HCT116 (cell line): ENCODE data around the gene HOXC13. TPM values are rescaled to one million over a fixed set of nuclear protein-coding genes. Genes with fewer than 3 reads are reported as not detected.

Source experiments
- ATAC-seq: fragments of 200-7000 bp; cut with Tn5 transposase; 2 replicates; pipeline ENCODE4 v1.9.1; 2020; ENCODE audit warnings: mild to moderate bottlenecking, moderate library complexity
- BruUV-seq: library from RNA; stranded (reverse); fragments of 400-500 nt; replicated peaks from 2 replicates; lab custom pipeline; 2021; lab: Mats Ljungman, UMichigan
- CTCF ChIA-PET: fragments of 300-600 bp; sonication (Branson Sonifier 250); formaldehyde crosslinking; loops from one replicate; lab custom pipeline; 2021; ENCODE audit warnings: antibody characterized with exemption; lab: Charles Lee
- POLR2A ChIA-PET: fragments of 300-600, 350-600 bp; sonication (Branson Sonifier 250); formaldehyde crosslinking; loops from one replicate; lab custom pipeline; 2021; ENCODE audit warnings: antibody characterized with exemption; lab: Charles Lee
- RAD21 ChIA-PET, 2 experiments: fragments of 300-600 bp; sonication (Branson Sonifier 250); formaldehyde crosslinking; loops; one replicate each; lab custom pipeline; 2023; ENCODE audit warnings: low total read pairs in 2 of 2; ENCODE audit not compliant: uncharacterized antibody in 2 of 2, unreplicated experiment in 2 of 2, low non-redundant PET in 1 of 2; lab: Charles Lee
- DNase-seq: peaks from one replicate; pipeline ENCODE4 v3.0.0-alpha.2; 2010; ENCODE audit warnings: low read depth, low spot score
- H2AFZ ChIP-seq: fragments of 200-600 bp; shearing (Covaris generic), sonication (generic); 2 replicates; pipeline ENCODE4 v1.6.1; 2017; ENCODE audit warnings: low read depth, mixed run types, mixed read lengths, antibody characterized with exemption, low read length; ENCODE audit not compliant: poor library complexity, severe bottlenecking
- H3K27ac ChIP-seq: 2 replicates; pipeline ENCODE4 v1.5.1; 2012; ENCODE audit warnings: low read depth, low read length
- H3K27me3 ChIP-seq: fragments of 200-600 bp; sonication (generic); 2 replicates; pipeline ENCODE4 v1.6.1; 2016; ENCODE audit warnings: mixed run types, low read length, mixed read lengths; ENCODE audit not compliant: insufficient read depth
- H3K36me3 ChIP-seq, 2 experiments: fragments of 200-500 bp in 1 of 2; fragments of 200-600 bp in 1 of 2; sonication (Bioruptor generic) in 1 of 2; sonication (generic) in 1 of 2; 2 replicates each; pipeline versions ENCODE4 v1.5.1 to v1.6.1; 2014 to 2016; ENCODE audit warnings: low read length in 2 of 2, inconsistent platforms in 1 of 2, mixed read lengths in 1 of 2, mixed run types in 1 of 2; ENCODE audit not compliant: insufficient read depth in 2 of 2, control insufficient read depth in 1 of 2
- H3K4me1 ChIP-seq, 2 experiments: fragments of 200-600 bp in 1 of 2; sonication (generic) in 1 of 2; 2 replicates each; pipeline versions ENCODE4 v1.5.1 to v1.6.1; 2012 to 2017; ENCODE audit warnings: low read length in 2 of 2, inconsistent platforms in 1 of 2, mild to moderate bottlenecking in 1 of 2, mixed read lengths in 1 of 2, mixed run types in 1 of 2, moderate library complexity in 1 of 2; ENCODE audit not compliant: insufficient read depth in 2 of 2, control insufficient read depth in 1 of 2
- H3K4me2 ChIP-seq: fragments of 200-600 bp; sonication (generic); 2 replicates; pipeline ENCODE4 v1.6.1; 2017; ENCODE audit warnings: mixed run types, low read length, mixed read lengths
- H3K4me3 ChIP-seq, 2 experiments: fragments of 200-600 bp in 1 of 2; sonication (generic) in 1 of 2; replicated peaks in 1 of 2; 2 replicates each; pipeline ENCODE4 v1.5.1; 2011 to 2016; ENCODE audit warnings: low read length in 2 of 2, control low read depth in 1 of 2, low read depth in 1 of 2, mild to moderate bottlenecking in 1 of 2, mixed read lengths in 1 of 2, mixed run types in 1 of 2
- H3K79me2 ChIP-seq: fragments of 200-600 bp; sonication (generic); 2 replicates; pipeline ENCODE4 v1.6.1; 2017; ENCODE audit warnings: mild to moderate bottlenecking, mixed run types, low read length, moderate library complexity, mixed read lengths; ENCODE audit not compliant: insufficient read depth
- H3K9ac ChIP-seq: fragments of 200-600 bp; sonication (generic); 2 replicates; pipeline ENCODE4 v1.6.1; 2016; ENCODE audit warnings: low read length, mixed read lengths
- H3K9me2 ChIP-seq: fragments of 200-600 bp; sonication (generic), shearing (Covaris generic); 2 replicates; pipeline ENCODE4 v1.6.1; 2017; ENCODE audit warnings: mixed run types, mild to moderate bottlenecking, moderate library complexity; ENCODE audit not compliant: insufficient read depth
- H3K9me3 ChIP-seq, 2 experiments: fragments of 200-500 bp in 1 of 2; fragments of 200-600 bp in 1 of 2; sonication (Bioruptor generic) in 1 of 2; sonication (generic) in 1 of 2; 2 replicates each; pipeline ENCODE4 v1.6.1; 2014 to 2017; ENCODE audit warnings: low read length in 2 of 2, mixed read lengths in 2 of 2, inconsistent platforms in 1 of 2, low read depth in 1 of 2, mild to moderate bottlenecking in 1 of 2, mixed run types in 1 of 2, moderate library complexity in 1 of 2; ENCODE audit not compliant: control insufficient read depth in 1 of 2, insufficient read depth in 1 of 2
- H4K20me1 ChIP-seq: fragments of 200-600 bp; sonication (generic), shearing (Covaris generic); 2 replicates; pipeline ENCODE4 v1.6.1; 2017; ENCODE audit warnings: mixed run types, mild to moderate bottlenecking, moderate library complexity; ENCODE audit not compliant: insufficient read depth
- CEBPB ChIP-seq: IDR thresholded peaks from 2 replicates; pipeline ENCODE4 v1.6.1; 2012; ENCODE audit warnings: low read depth
- EZH2 ChIP-seq: fragments of 200-600 bp; sonication (generic); IDR thresholded peaks from 2 replicates; pipeline ENCODE4 v1.6.1; 2017; ENCODE audit warnings: antibody characterized with exemption, mixed run types
- EZH2phosphoT487 ChIP-seq: fragments of 200-600 bp; IDR thresholded peaks from 2 replicates; pipeline ENCODE4 v1.6.1; 2018; ENCODE audit warnings: antibody characterized with exemption, borderline replicate concordance
- TCF7L2 ChIP-seq: IDR thresholded peaks from 2 replicates; pipeline ENCODE4 v1.7.0; 2011; ENCODE audit warnings: borderline replicate concordance, inconsistent platforms; ENCODE audit not compliant: insufficient read depth, insufficient read length; ENCODE audit errors: extremely low read depth
- ZFX ChIP-seq: fragments of 450-650 bp; IDR thresholded peaks from 2 replicates; pipeline ENCODE4 v1.6.1; 2017
- intact Hi-C: fragments of 100-400 bp; cut with micrococcal nuclease; formaldehyde crosslinking; loops from 2 replicates; pipeline ENCODE4 v1.10.0; 2022
- total RNA-seq: library from RNA; stranded (reverse); gene quantifications from one replicate; pipeline ENCODE4 v1.2.1, GENCODE V29; 2021; ENCODE audit not compliant: unreplicated experiment
- TF ChIP-seq, protein P1 (sequence below), 3 experiments: fragments of 200-600 bp in 1 of 3; sonication (generic) in 1 of 3; IDR thresholded peaks in 2 of 3; conservative IDR thresholded peaks in 1 of 3; 2 replicates each; pipeline ENCODE4 v1.5.1; 2012 to 2017; ENCODE audit warnings: low read depth in 2 of 3, low read length in 2 of 3, antibody characterized with exemption in 1 of 3, borderline replicate concordance in 1 of 3, control low read depth in 1 of 3, mild to moderate bottlenecking in 1 of 3, mixed read lengths in 1 of 3, mixed run types in 1 of 3, moderate library complexity in 1 of 3; ENCODE audit not compliant: insufficient read depth in 1 of 3
- TF ChIP-seq, protein P2 (sequence below): IDR thresholded peaks from 2 replicates; pipeline ENCODE4 v1.6.1; 2011; ENCODE audit warnings: mild to moderate bottlenecking, low read length, moderate library complexity; ENCODE audit not compliant: insufficient replicate concordance; ENCODE audit errors: extremely low read depth
- TF ChIP-seq, protein P3 (sequence below): IDR thresholded peaks from 2 replicates; pipeline ENCODE4 v1.6.1; 2012

Gene HOXC13
- total RNA-seq, 1 experiment from 2014 or later, result 3.8 TPM

DNA sequence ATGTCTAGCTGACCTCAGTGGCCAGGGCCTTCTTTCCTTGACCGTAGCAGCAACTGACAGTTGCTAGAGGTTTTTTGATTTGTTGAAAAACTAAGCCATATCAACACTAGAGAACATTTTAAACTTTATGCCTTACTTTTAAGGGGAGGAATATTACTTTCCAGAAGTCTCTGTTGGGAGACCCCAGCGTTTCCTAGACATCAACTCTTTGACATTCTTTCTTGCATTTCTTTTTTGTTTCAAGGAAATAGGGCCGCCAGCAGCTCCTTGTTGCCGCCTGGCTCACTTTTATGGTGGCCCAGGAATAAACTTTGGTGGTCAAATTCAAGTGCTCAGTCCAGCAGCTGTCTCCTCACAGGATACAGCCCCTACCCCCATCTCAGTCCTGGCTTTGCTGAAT, 31.8 kb downstream of the HOXC13 start (continued):
- TF ChIP-seq ZFX (no peak), EZH2phosphoT487 (no peak), CEBPB (no peak), TCF7L2 (no peak)
- TF ChIP-seq, protein P1, sequence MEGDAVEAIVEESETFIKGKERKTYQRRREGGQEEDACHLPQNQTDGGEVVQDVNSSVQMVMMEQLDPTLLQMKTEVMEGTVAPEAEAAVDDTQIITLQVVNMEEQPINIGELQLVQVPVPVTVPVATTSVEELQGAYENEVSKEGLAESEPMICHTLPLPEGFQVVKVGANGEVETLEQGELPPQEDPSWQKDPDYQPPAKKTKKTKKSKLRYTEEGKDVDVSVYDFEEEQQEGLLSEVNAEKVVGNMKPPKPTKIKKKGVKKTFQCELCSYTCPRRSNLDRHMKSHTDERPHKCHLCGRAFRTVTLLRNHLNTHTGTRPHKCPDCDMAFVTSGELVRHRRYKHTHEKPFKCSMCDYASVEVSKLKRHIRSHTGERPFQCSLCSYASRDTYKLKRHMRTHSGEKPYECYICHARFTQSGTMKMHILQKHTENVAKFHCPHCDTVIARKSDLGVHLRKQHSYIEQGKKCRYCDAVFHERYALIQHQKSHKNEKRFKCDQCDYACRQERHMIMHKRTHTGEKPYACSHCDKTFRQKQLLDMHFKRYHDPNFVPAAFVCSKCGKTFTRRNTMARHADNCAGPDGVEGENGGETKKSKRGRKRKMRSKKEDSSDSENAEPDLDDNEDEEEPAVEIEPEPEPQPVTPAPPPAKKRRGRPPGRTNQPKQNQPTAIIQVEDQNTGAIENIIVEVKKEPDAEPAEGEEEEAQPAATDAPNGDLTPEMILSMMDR (IDR thresholded peaks at IDR 0.05 in 2 of 3, conservative IDR thresholded peaks at IDR 0.05 in 1 of 3; ENCODE audit: borderline replicate concordance in 1 of 3, insufficient read depth in 1 of 3, low read depth in 2 of 3, low read length in 2 of 3), result no peak

DNA sequence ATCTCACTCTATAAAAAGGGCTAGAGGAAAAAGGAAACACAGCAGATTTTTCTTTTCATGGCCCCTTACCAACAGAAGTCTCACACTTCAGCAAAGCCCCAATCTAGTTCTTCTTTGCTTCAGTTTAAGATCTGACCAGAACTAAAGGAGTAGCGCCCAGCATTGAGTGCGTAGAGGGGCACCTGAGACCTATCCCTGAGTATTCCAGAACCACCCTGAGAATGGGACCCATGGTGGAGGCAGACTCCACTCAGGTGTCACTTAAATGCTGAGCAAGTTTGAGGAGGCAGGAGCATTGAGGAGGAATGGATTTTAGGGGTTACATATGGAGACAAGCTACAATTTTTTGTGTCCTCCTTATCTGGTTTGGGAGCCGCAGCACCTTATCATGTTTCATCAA, 32.5 kb downstream of the HOXC13 start:
- ChIA-PET RAD21 (no interaction called here), POLR2A (no interaction called here), CTCF (no interaction called here)
- H3K4me2 ChIP-seq, result no peak overlapping the region
- H3K27me3 ChIP-seq, result peaks cover 4% of the 10 kb centered on the region; the same call in 1 of the 2 replicates
- no peak for DNase-seq
- no peaks in the 10 kb centered on the region for H3K9me2 ChIP-seq
- TF ChIP-seq, protein P2, sequence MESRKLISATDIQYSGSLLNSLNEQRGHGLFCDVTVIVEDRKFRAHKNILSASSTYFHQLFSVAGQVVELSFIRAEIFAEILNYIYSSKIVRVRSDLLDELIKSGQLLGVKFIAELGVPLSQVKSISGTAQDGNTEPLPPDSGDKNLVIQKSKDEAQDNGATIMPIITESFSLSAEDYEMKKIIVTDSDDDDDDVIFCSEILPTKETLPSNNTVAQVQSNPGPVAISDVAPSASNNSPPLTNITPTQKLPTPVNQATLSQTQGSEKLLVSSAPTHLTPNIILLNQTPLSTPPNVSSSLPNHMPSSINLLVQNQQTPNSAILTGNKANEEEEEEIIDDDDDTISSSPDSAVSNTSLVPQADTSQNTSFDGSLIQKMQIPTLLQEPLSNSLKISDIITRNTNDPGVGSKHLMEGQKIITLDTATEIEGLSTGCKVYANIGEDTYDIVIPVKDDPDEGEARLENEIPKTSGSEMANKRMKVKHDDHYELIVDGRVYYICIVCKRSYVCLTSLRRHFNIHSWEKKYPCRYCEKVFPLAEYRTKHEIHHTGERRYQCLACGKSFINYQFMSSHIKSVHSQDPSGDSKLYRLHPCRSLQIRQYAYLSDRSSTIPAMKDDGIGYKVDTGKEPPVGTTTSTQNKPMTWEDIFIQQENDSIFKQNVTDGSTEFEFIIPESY, result no peak
- TF ChIP-seq, protein P1 (IDR thresholded peaks at IDR 0.05 in 2 of 3, conservative IDR thresholded peaks at IDR 0.05 in 1 of 3; ENCODE audit: borderline replicate concordance in 1 of 3, insufficient read depth in 1 of 3, low read depth in 2 of 3, low read length in 2 of 3), result no peak
- TF ChIP-seq, protein P3, sequence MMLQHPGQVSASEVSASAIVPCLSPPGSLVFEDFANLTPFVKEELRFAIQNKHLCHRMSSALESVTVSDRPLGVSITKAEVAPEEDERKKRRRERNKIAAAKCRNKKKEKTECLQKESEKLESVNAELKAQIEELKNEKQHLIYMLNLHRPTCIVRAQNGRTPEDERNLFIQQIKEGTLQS, result no peak
- no peak for TF ChIP-seq EZH2
- no peak overlapping the region for H2AFZ ChIP-seq
- H4K20me1 ChIP-seq, result no peaks in the 10 kb centered on the region
- H3K9me3 ChIP-seq, result no peaks in the 10 kb centered on the region
- H3K36me3 ChIP-seq, result no peaks in the 10 kb centered on the region
- H3K4me3 ChIP-seq, result no peak overlapping the region
- BruUV-seq, result no TSS peak
- H3K27ac ChIP-seq, result no peak overlapping the region
- intact Hi-C loops, result no loop called here
- no peak for ATAC-seq
- H3K4me1 ChIP-seq, result peaks cover 0 to 14% of the 10 kb centered on the region in 2 experiments; a peak in 2 of 4 replicates
- no peaks in the 10 kb centered on the region for H3K79me2 ChIP-seq
- no peak overlapping the region for H3K9ac ChIP-seq
